K562 (cell line): ENCODE results near the gene SIRT7. TPM values are rescaled to one million over a fixed set of nuclear protein-coding genes. Genes with fewer than 3 reads are reported as not detected.
A peak's percentile ranks its signal among the peaks of the same experiment; 100 is the strongest.

Experiments used
- CBFB ChIP-seq: sonication (generic); formaldehyde crosslinking; IDR thresholded peaks from 2 replicates; pipeline ENCODE4 v1.4.0; 2020; ENCODE audit warnings: mild to moderate bottlenecking, missing genetic modification reagents
- CTBP1 ChIP-seq: fragments of 450-650 bp; IDR thresholded peaks from 2 replicates; pipeline ENCODE4 v1.6.1; 2016; ENCODE audit warnings: borderline replicate concordance
- EP400 ChIP-seq: fragments of 450-650 bp; IDR thresholded peaks from 2 replicates; pipeline ENCODE4 v1.6.1; 2017; ENCODE audit warnings: antibody characterized with exemption, mild to moderate bottlenecking, moderate library complexity
- FOXJ3 ChIP-seq: sonication (generic); formaldehyde crosslinking; IDR thresholded peaks from 2 replicates; pipeline ENCODE4 v1.4.0; 2020; ENCODE audit warnings: mild to moderate bottlenecking, missing genetic modification reagents
- GATAD2B ChIP-seq: fragments of 450-650 bp; IDR thresholded peaks from 2 replicates; pipeline ENCODE4 v1.6.1; 2017; ENCODE audit warnings: mild to moderate bottlenecking, borderline replicate concordance
- GTF2E2 ChIP-seq: fragments of 200-800 bp; sonication (Bioruptor generic); IDR thresholded peaks from 2 replicates; pipeline ENCODE4 v1.6.1; 2016; ENCODE audit warnings: missing genetic modification characterization, missing compliant biosample characterization
- MTA1 ChIP-seq: fragments of 450-650 bp; IDR thresholded peaks from 2 replicates; pipeline ENCODE4 v1.6.1; 2017; ENCODE audit warnings: borderline replicate concordance
- NCOA2 ChIP-seq, 2 experiments: fragments of 450-650 bp; IDR thresholded peaks; 2 replicates each; pipeline ENCODE4 v1.6.1; 2018; ENCODE audit warnings: mild to moderate bottlenecking in 2 of 2, moderate library complexity in 1 of 2; ENCODE audit not compliant: partially characterized antibody in 2 of 2
- RB1 ChIP-seq: fragments of 450-650 bp; IDR thresholded peaks from 2 replicates; pipeline ENCODE4 v1.6.1; 2017; ENCODE audit warnings: low read depth, mild to moderate bottlenecking
- RBM22 ChIP-seq: fragments of 200-400 bp; formaldehyde crosslinking; IDR thresholded peaks from 2 replicates; pipeline ENCODE4 v1.6.1; 2018; ENCODE audit warnings: low read length, low read depth; ENCODE audit not compliant: poor library complexity, severe bottlenecking
- SAFB ChIP-seq: fragments of 200-400 bp; formaldehyde crosslinking; IDR thresholded peaks from 2 replicates; pipeline ENCODE4 v1.6.1; 2017; ENCODE audit warnings: low read depth, low read length, borderline replicate concordance
- SMC3 ChIP-seq: conservative IDR thresholded peaks from 2 replicates; pipeline ENCODE4 v1.6.1; 2011; ENCODE audit warnings: low read depth, low read length, improper control_type of control experiment; ENCODE audit not compliant: insufficient read depth
- SP1 ChIP-seq: sonication (generic); formaldehyde crosslinking; IDR thresholded peaks from 2 replicates; pipeline ENCODE4 v1.8.1; 2022; ENCODE audit warnings: mild to moderate bottlenecking, missing genetic modification reagents
- TAF15 ChIP-seq: fragments of 200-400 bp; formaldehyde crosslinking; IDR thresholded peaks from 2 replicates; pipeline ENCODE4 v1.6.1; 2017; ENCODE audit warnings: mild to moderate bottlenecking, low read depth, low read length, moderate library complexity
- ZNF354B ChIP-seq: fragments of 250-450 bp; sonication (Bioruptor Pico); IDR thresholded peaks from 2 replicates; pipeline ENCODE4 v1.4.0; 2020
- polyA plus RNA-seq, 8 experiments: library from polyadenylated mRNA; depleted of rRNA in 4 of 8; stranded (reverse) in 5 of 8; unstranded in 3 of 8; fragments of >200 nt; fragmentation: Nextera tagmentation in 2 of 8; fragmentation: Illumina TruSeq in 1 of 8; extraction: Ambion mirVana in 2 of 8; extraction: Trizol in 1 of 8; gene quantifications; 2 replicates each; pipeline versions ENCODE4 v1.2.1 to v1.2.3, GENCODE V29; 2011 to 2014; ENCODE audit warnings: inconsistent platforms in 1 of 8, missing spikeins in 1 of 8
- total RNA-seq, 7 experiments: library from RNA; depleted of rRNA in 6 of 7; stranded (reverse); fragments of >200 nt in 6 of 7; fragmentation: Illumina TruSeq in 2 of 7; extraction: Trizol in 2 of 7; gene quantifications; 2 replicates each; pipeline versions ENCODE4 v1.2.1 to v1.2.3, GENCODE V29; 2011 to 2021; ENCODE audit warnings: low replicate concordance in 1 of 7
- TF ChIP-seq, protein P1 (sequence below): fragments of 450-650 bp; formaldehyde crosslinking; IDR thresholded peaks from 2 replicates; pipeline ENCODE4 v1.4.0; 2020; ENCODE audit warnings: mild to moderate bottlenecking, moderate library complexity
- TF ChIP-seq, protein P2 (sequence below), 2 experiments: fragments of 450-650 bp; conservative IDR thresholded peaks; 2 replicates each; pipeline ENCODE4 v1.6.1; 2017; ENCODE audit warnings: mild to moderate bottlenecking in 2 of 2, moderate library complexity in 2 of 2
- TF ChIP-seq, protein P3 (sequence below): sonication (generic); formaldehyde crosslinking; IDR thresholded peaks from 2 replicates; pipeline ENCODE4 v1.9.0; 2022; ENCODE audit warnings: mild to moderate bottlenecking, missing genetic modification reagents
- TF ChIP-seq, protein P4 (sequence below): sonication (generic); formaldehyde crosslinking; IDR thresholded peaks from 2 replicates; pipeline ENCODE4 v1.4.0; 2020; ENCODE audit warnings: mild to moderate bottlenecking, missing genetic modification reagents
- TF ChIP-seq, protein P5 (sequence below): conservative IDR thresholded peaks from 2 replicates; pipeline ENCODE4 v1.6.1; 2011; ENCODE audit warnings: low read depth, mild to moderate bottlenecking, low read length; ENCODE audit not compliant: control insufficient read depth

Gene SIRT7
- total and polyA plus RNA-seq, 9 of the 15 experiments (the other 6 are each of a cell fraction or from before 2014, with no cell fraction given), result 1.6 to 54.8 (median 20.3) TPM

DNA sequence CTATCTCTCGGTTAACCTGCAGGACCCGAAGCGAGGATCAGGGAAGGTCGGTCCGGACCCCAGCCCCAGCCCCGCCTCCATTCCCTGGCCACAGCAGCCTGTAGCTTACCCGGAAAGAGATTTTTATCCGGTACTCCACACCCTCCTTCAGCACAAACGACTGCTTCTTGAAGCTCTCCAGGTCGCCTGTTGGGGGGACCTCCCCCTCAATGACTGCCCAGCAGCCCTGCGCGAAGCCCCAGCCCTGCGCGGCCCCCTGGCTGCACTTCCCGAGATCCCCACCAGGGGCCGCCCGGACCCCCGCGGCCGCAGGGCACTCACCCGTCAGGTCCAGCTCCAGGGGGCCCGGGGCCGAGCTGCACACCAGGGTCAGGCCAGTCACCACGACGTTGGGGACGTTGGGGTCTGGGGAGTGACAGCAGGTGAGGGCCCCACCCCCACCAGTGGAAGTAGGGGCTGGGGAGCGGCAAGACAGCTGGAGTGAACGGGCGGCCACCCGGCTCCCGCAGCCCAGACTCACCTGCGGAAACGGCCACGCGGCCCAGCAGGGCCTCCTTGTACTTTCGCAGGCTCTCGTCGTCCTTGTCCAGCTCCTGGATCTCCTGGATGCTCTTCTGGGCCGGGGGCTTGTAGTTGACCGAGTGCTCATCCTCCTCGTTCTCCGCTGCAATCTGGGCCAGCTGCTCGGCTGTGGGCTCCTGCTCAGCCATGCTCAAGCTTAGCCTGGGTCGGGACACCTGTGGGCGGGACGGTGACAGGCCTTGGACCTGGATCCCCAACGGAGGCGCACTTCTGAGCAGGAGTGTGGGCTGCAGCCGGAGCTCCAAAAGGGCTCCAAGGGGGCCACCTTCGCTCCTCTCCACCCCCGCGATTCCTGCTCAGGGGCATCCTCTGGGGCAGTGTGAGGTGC lies 48.5 kb downstream of the SIRT7 start (continued):
- TF ChIP-seq, protein P1, sequence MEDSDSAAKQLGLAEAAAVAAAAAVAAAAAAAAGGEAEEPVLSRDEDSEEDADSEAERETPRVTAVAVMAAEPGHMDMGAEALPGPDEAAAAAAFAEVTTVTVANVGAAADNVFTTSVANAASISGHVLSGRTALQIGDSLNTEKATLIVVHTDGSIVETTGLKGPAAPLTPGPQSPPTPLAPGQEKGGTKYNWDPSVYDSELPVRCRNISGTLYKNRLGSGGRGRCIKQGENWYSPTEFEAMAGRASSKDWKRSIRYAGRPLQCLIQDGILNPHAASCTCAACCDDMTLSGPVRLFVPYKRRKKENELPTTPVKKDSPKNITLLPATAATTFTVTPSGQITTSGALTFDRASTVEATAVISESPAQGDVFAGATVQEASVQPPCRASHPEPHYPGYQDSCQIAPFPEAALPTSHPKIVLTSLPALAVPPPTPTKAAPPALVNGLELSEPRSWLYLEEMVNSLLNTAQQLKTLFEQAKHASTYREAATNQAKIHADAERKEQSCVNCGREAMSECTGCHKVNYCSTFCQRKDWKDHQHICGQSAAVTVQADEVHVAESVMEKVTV (CRISPR knock-in tag), result 0 out of 2 replicates have a peak, but pooled peaks have one; percentile 27
- TF ChIP-seq MTA1 (no peak), RBM22 (peak; percentile 89), CTBP1 (0 out of 2 replicates have a peak, but pooled peaks have one; percentile 30), FOXJ3 (CRISPR knock-in tag) (no peak), SMC3 (peak; percentile 63), CBFB (CRISPR knock-in tag) (no peak), EP400 (peak; percentile 44; the same call in 1 of the 2 replicates), ZNF354B (CRISPR knock-in tag) (no peak), NCOA2 (IDR thresholded peaks at IDR 0.05; ENCODE audit: partially characterized antibody in 2 of 2) (no peak), RB1 (peak; percentile 17; the same call in 1 of the 2 replicates), SAFB (peak; percentile 42; the same call in 1 of the 2 replicates), GTF2E2 (tag) (no peak), GATAD2B (0 out of 2 replicates have a peak, but pooled peaks have one; percentile 41), TAF15 (0 out of 2 replicates have a peak, but pooled peaks have one; percentile 7), SP1 (CRISPR knock-in tag) (peak; percentile 40; the same call in 1 of the 2 replicates)
- TF ChIP-seq, protein P2, sequence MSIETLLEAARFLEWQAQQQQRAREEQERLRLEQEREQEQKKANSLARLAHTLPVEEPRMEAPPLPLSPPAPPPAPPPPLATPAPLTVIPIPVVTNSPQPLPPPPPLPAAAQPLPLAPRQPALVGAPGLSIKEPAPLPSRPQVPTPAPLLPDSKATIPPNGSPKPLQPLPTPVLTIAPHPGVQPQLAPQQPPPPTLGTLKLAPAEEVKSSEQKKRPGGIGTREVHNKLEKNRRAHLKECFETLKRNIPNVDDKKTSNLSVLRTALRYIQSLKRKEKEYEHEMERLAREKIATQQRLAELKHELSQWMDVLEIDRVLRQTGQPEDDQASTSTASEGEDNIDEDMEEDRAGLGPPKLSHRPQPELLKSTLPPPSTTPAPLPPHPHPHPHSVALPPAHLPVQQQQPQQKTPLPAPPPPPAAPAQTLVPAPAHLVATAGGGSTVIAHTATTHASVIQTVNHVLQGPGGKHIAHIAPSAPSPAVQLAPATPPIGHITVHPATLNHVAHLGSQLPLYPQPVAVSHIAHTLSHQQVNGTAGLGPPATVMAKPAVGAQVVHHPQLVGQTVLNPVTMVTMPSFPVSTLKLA (conservative IDR thresholded peaks at IDR 0.05), result peak in 1 of 2 experiments; percentile 42; a peak in 2 of 4 replicates
- TF ChIP-seq, protein P3, sequence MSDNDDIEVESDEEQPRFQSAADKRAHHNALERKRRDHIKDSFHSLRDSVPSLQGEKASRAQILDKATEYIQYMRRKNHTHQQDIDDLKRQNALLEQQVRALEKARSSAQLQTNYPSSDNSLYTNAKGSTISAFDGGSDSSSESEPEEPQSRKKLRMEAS (CRISPR knock-in tag), result peak; percentile 41
- TF ChIP-seq, protein P4, sequence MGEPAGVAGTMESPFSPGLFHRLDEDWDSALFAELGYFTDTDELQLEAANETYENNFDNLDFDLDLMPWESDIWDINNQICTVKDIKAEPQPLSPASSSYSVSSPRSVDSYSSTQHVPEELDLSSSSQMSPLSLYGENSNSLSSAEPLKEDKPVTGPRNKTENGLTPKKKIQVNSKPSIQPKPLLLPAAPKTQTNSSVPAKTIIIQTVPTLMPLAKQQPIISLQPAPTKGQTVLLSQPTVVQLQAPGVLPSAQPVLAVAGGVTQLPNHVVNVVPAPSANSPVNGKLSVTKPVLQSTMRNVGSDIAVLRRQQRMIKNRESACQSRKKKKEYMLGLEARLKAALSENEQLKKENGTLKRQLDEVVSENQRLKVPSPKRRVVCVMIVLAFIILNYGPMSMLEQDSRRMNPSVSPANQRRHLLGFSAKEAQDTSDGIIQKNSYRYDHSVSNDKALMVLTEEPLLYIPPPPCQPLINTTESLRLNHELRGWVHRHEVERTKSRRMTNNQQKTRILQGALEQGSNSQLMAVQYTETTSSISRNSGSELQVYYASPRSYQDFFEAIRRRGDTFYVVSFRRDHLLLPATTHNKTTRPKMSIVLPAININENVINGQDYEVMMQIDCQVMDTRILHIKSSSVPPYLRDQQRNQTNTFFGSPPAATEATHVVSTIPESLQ (CRISPR knock-in tag), result 0 out of 2 replicates have a peak, but pooled peaks have one; percentile 56
- TF ChIP-seq, protein P5, sequence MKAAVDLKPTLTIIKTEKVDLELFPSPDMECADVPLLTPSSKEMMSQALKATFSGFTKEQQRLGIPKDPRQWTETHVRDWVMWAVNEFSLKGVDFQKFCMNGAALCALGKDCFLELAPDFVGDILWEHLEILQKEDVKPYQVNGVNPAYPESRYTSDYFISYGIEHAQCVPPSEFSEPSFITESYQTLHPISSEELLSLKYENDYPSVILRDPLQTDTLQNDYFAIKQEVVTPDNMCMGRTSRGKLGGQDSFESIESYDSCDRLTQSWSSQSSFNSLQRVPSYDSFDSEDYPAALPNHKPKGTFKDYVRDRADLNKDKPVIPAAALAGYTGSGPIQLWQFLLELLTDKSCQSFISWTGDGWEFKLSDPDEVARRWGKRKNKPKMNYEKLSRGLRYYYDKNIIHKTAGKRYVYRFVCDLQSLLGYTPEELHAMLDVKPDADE, result 0 out of 2 replicates have a peak, but pooled peaks have one; percentile 34
